DMS 273 (cell line): ENCODE measurements around the gene ZFYVE19.
A peak's percentile ranks its signal among the peaks of the same experiment; 100 is the strongest.

Experiments
- DNase-seq: peaks from one replicate; lab custom pipeline; 2025; ENCODE audit not compliant: unreplicated experiment; lab: John Stamatoyannopoulos, UW

ZFYVE19 gene

DNA sequence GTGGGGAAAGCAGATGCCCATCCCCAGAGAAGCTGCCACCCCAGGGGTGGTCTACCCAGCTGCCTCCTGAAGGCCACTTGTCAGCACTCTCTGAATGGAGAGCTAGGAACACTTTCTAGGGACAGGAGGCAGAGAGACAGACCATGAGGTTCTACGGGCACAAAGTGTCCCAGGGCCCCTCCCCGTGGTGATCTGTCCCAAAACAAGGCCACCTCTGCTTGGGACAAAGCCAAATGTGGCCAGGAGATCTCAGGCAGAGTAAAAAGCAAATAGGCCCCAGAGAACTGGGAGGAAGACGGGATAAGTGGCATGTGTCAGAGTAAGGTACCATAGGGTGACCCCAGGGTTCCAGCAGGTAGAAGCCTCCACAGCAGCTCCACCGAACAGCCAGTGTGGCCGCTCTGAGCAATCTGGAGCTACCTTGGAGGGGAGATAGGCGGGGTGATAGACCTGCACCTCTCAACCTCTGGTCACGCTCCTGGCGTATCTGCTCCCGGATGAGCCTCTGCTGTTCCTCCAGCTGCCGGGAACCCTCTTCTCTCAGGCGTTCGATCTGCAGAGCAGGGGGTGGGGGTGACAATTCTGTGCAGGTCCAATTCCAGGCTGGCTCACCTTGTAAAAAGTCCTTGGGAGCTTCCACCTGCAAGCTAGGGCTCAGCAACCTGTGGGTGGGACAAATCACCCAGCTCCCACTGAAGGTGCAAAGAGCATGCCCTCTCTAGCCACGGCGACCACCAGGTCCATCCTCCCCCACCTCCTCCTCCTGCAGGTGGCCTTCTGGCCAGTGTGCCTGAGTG lies 31.0 kb upstream of the ZFYVE19 start:
- no peak for DNase-seq

DNA sequence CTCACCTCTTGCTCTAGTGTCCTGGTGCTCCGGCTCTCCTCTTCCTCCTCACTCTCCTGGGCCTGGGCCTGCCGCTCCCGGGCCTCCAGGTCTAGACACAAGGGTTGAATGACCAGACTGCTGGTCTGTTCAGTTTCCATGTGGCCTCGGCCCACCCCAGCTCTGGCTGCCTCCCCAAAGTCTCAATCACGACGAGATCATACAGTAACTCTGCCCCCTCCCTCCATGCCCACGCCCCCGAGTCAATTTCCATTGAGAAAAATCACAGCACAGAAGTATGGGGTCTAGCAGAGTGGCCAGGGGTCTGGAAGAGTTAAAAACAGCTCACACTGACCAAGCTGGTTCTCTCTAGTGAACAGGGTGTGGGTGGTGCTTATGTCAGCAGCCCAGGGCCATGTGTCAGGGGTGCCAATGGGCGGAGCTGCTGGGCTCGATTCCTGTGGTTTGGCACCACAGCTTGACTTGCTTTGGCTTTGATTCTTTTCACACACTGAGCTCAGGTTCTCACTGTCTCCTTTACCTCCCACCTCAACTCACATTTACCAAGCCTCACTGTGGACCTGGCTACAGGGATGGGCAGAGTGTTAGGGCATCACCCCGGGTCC lies 30.2 kb upstream of the ZFYVE19 start:
- peak; percentile 14 for DNase-seq

DNA sequence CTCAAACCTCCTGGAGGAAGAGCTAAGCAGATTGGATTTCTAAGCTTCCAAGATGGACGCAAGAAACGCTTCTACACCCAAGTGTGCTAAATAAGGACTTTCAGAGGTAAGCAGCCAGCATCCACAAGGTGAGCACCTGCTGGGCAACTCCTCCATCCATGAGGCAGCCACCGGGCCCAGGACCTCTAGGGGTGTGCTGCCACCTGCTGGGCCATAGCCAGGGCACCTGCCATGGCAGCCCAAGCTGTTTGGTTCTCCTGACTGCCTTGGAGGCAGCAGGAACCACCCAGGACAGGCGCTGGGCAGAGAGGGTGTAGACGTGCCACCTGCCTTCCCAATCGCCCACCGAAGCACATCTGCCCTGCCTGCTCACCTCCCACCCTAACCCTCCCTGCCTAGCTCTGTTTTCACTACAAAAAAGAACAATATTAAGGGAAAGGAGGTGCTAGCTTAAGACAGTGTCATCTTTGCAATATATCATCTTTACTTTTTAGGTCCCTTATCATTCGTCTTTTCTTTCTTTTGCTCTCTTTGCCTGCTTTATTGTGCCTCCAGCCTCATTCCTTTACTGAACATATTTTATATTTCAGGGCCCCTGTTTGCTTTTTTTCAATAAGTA lies 24.2 kb upstream of the ZFYVE19 start:
- DNase-seq = peak; percentile 74

DNA sequence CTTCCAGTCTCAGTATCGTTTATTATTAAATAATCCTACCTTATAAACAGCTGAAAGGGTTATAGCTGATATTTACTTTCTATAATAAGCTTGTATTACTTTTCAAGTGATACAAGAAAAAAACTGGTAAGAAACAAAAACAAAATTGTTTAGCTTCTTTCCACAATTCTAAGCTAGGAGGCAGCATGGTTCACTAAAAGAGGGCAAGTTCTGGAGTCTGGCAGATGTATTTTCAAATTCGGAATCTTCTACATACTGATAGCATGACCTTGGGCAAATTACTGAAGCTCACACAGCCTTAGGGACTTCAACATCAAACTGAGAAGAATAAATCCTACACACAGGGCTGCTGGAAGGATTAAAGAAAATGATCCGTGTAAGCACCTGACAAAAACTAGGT lies 21.7 kb upstream of the ZFYVE19 start:
- no peak for DNase-seq

DNA sequence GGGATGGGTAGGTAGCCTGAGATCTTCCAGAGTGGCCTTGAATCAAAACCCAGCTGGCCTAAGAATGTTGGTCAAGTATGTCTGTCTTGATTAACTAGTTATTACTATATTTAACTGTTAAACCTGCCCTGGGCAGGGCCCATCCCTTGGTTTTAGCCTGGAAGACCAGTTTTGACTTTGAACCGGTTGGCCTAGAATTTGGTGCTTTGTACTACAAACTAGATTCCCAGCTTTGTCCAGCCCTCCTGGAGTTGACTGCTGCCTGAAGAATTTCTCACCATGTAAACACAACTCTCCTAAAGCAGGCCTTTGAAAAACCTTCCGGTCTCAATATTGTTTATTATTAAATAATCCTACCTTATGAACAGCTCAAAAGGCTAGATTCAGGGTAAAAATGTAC lies 21.1 kb upstream of the ZFYVE19 start:
- DNase-seq = no peak

DNA sequence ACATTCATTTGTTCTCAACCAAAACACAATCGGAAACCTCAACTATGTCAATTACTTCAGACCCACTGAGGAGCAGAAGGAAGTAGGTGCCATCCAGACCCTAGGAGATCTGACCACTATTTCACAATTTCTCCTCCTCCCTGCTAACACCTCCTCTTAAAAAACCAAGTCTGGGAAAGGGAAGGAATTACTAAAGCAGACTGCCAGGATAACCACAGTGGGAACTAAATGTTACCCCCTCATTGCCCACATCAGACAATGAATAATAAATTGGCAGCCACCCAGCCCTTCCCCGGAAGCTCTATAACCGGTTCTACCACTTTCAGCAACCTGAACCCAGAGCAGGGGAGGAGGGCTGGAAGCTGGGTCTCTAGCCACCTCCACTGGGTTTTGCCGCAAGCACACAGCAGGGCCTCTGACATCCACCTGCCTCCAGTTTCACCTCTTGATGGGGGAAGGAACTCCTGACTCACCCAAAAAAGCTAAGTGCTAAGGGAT lies 19.5 kb upstream of the ZFYVE19 start:
- DNase-seq = no peak

DNA sequence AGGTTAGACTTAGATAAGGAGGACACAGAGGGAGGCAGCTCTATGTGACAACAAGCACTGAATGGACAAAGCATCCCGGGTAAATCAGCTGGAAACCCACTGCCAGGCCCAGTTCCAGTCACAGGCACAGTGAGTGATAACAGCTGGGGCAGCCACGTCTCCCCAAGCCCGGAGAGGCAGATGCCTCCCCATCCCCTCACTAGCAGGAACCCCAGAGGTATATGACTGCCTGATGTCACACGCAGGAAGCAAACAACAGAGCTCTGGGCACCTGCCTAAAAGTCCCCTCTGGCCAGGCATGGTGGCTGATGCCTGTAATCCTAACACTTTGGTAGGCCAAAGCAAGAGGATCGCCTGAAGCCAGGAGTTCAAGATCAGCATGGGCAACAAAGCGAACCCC lies 18.9 kb upstream of the ZFYVE19 start:
- no peak for DNase-seq

DNA sequence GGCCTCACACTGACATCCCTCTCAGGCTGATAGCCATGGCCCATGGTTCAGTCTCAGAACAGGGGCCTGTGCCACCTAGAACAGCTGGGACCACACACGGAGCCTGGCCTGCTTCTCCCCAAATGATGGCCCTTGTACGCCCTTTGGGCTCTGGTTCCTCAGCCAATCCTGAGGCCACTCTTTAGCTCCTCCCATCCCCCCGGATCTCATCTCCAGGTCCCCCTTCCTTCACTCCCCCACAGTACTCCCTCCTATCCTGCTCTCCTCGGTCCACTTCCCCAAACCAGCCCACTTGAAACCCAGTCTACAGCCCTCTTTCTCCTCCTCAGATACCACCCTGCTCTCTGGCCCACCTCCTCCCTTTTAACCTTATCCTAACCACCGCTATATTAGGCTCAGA lies 17.8 kb upstream of the ZFYVE19 start:
- DNase-seq = no peak

DNA sequence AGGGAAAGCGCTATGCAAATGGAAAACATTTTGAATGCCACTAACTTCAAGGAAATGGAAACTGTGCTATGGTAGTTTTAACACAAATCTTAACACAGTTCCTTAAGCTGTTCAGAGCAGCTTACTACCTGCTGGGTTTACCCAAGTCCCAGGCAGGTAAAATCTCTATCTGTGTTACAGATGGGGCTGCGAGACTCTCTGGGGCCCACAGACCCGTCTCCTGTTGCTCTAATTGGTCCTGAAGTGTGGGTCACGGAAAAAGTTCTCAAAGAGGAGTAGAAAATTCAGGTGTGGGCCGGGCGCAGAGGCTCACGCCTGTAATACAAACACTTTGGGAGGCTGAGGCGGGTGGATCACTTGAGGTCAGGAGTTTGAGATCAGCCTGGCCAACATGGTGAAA lies 16.9 kb upstream of the ZFYVE19 start:
- DNase-seq = no peak

DNA sequence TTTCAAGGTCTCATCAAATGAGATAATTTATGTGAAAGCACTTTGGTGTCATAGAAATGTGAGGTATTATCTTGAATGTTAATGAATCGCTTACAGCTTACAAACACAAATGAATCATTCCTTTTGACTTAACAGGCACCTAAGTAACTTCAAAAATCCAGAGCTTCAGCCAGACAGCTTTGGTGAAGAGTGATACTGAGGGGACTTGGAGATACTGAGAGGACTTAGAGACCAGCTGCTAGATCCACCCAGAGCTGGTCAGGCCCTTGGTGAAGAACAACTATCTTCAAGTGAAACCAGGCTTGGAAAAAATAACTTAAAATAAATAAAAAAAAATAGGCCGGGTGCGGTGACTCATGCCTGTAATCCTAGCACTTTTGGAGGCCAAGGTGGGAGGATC lies 16.2 kb upstream of the ZFYVE19 start:
- DNase-seq = no peak

DNA sequence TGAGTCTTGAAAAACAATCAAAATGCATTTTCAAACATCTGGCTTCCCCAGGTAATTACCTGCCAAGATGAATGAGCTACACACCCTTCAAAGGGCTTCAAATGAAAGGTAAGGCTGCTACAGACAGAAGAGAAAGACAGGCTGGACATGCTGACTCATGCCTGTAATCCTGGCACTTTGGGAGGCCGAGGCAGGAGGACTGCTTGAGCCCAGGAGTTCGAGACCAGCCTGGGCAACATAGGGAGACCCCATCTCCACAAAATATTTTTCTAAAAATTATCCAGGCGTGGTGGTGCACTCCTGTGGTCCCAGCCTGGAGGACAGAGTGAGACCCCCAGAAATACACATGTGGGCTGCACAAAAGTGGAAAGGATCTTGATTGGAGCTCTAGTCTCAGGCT lies 14.5 kb upstream of the ZFYVE19 start:
- no peak for DNase-seq

DNA sequence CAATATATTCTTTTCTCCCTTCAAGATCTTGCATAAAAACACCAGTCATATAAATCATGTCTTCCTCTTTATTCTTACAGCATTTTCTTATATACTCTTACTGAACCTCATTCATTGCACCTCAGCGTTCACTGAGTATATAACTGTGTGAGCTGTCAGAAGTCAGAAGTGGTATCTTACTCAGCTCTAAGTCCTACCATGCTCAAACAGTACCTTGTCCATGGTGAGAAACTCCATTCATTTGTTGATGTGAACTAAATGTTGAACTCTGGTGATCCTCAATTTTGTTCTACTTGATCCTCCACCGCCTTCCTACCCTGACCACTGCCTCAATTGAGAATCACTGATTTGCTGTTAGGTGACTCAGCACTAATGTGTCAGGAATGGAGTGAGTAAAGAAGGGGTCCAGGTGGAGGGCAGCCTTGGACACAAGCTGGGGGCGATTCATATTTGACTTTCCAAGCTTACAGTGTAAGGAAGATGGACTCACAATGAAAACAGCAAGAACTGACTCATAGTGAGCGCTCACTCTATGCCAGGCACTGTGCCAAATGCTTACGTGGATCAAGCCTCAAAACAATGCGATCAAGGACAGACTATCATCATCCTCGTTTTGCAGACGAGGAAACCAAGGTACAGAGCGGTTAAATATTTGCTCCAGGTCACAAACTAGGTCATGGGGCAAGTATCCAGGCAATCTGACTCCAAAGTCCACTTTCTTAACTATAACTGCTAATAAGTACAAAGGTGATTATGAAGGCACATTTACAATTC lies 13.5 kb upstream of the ZFYVE19 start:
- peak; percentile 17 for DNase-seq

DNA sequence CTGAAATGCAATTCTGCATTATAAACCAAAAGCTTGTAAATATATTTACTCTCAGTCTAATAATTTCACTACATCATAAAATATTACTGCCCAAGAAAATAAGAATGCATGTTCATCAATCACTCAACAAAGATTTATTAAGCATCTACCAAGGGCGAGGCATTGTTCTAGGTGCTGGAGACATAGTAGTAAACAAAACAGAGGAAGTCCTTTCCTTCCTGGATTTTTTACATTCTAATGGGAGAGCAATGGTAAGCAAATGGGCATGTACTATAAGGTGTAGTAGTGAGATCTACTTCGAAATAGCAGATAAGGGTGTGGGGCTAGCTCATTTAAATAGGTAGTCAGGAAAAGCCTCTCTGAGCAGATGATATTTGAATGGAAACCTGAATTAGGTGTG lies 10.8 kb upstream of the ZFYVE19 start:
- no peak for DNase-seq

DNA sequence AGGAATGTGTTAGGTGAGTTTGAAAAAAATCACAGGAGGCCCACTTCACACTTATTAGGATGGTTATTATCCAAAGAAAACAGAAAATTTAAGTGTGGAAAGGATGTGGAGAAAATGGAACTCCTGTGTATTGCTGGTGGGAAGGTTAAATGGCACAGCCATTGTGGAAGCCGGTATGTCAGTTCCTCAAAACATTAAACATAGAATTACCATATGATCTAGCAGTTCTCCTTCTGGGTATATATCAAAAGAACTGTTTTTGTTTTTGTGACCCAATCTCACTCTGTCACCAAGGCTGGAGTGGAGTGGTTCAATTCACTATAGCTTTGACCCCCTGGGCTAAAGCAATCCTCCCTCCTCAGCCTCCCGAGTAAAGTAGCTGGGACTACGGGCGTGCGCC lies 10.4 kb upstream of the ZFYVE19 start:
- DNase-seq = no peak

DNA sequence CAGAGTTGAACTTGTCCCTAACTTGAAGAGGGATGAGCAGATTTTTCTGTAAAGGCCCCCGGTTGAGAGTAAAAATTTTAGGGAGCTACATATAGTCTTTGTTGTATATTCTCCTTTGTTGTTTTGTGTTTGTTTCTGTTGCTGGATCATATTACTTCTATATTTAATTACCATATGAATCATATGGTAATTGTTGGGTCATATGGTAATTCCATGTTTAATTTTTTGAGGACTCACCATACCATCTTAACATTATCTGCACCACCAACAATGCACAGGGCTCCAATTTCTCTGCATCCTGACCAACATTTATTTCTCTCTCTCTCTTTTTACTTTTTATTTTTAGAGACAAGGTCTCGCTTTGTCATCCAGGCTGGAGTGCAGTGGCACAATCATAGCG lies 7.4 kb upstream of the ZFYVE19 start:
- DNase-seq = no peak

DNA sequence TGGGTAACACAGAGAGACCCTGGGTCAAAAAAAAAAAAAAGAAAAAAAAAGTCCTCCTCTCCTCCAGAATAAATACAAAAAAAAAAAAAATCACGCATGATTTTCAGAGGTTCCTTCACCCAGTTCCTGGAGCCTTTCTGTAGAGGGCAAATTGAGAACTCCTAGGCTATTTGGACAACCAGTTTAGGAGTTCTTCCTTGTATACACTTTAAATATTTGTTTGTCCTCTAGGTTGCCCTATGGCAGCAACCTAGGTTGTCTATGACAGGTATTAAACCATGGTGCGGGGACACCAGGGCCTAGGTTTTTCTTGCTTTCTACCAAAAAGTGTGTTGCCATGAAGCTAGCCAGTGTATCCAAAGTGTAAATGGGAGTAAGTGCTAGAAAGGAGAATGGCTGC lies 3.8 kb upstream of the ZFYVE19 start:
- DNase-seq = no peak

DNA sequence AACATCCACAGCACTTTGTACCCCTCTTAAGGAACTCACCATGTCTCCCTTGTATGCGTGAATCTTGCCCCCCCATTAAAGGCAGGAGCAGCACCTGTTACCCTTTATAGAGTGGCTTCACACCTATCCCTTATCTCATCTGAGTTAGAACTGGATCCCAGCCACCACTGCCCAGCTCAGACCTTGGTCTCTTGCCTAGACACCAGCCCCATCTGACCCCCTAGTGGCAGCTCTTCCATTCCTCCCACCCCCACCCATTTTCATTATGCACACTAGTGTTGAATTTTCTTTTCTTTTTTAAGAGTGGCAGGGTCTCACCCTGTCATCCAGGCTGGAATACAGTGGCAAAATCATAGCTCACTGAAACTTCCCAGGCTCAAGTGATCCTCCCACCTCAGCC lies 3.2 kb upstream of the ZFYVE19 start:
- DNase-seq = no peak

DNA sequence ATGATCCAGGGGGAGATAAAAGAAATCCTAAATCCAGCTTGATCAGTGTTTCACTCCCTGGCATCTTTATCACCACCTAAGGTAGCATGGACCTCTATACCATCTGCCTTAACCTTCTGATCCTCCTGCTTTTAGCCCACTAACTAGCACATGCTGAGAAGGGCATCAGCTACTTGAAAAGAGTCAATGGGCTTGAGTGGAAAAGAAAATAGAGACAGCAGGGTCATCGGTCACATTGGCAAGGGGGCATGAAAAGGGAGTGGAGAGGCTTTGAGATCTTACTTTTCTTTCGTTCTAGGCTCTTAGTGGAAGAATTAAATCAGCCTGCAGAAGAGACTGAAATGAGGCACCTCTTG lies 239 bp upstream of the ZFYVE19 start:
- peak; percentile 48 for DNase-seq

DNA sequence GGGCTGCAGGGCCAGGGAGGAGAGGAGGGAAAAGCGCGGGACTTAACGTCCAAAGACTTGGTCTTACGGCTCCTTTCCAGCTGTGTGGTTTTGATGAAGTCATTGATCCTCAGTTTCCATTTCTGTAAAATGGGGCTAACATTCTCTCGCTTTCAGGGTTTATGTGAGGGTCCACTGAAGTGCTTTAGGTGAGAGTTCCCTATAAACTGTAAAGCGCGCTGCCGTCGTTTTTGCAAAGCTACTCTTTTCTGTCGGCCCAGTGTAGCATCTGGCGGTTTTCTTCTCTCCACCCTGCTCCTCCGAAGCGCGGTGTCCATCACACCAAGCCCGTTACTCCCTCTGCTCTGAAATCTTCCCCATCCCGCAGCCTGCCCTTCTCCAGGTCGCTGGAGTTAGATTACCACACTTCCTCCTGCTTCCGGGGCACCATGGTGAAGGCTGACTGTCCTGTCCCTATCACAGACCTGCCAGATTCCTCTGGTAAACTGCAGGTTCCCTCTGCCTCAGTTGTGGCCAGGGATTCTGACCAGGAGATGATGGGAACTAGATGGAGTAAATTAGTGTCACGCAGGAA lies 1.1 kb downstream of the ZFYVE19 start:
- DNase-seq = peak; percentile 44

DNA sequence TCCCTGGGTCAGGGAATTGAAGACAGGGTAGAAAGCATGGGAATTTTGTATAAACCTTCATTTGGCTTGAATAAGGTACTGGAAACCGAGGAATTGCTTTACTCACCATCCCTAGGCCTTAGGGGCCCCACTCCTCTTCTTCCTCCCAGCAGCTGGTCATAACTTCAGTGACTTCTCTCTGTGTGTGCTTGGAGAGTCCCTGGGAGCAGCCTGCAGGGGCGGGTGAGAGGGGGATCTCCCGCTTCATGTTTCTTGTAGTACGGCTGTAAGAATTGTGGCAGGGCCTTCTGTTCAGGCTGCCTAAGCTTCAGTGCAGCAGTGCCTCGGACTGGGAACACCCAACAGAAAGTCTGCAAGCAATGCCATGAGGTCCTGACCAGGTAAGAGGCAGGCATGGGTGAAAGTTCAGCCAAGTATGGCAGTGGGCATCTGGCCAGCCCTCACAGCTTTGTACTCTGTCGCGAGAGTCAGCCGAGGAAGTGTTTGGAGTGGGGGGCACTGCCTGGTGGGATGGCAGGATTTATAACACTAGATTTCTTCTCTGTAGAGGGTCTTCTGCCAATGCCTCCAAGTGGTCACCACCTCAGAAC lies 2.1 kb downstream of the ZFYVE19 start:
- no peak for DNase-seq
